Thoracic aorta (tissue), 2 donors: Measurements from ENCODE around the gene MTAP. TPM values are rescaled to one million over a fixed set of nuclear protein-coding genes. Genes with fewer than 3 reads are reported as not detected.

Experiments used
- ATAC-seq: fragments of 150-250 bp; one replicate; pipeline ENCODE4 v1.8.0; 2017; ENCODE audit warnings: low read depth; ENCODE audit not compliant: insufficient number of reproducible peaks, low FRiP score
- DNase-seq: peaks from one replicate; pipeline ENCODE4 v3.0.0-alpha.2; 2020; ENCODE audit warnings: low spot score
- H3K27ac ChIP-seq, 2 donors: fragments of 200-600 bp; sonication (generic); 1 replicate in 1 of 2; 2 replicates in 1 of 2; pipeline ENCODE4 v1.5.1; 2016; ENCODE audit warnings: mild to moderate bottlenecking in 2 of 2, moderate library complexity in 2 of 2
- H3K27me3 ChIP-seq: fragments of 200-600 bp; sonication (generic); replicated peaks from 2 replicates; pipeline ENCODE4 v1.6.0; 2016; ENCODE audit warnings: mild to moderate bottlenecking; ENCODE audit not compliant: insufficient read depth
- H3K36me3 ChIP-seq: fragments of 200-600 bp; sonication (generic); one replicate; pipeline ENCODE4 v1.5.1; 2016
- H3K4me1 ChIP-seq, 2 donors: fragments of 200-600 bp; sonication (generic); 1 replicate in 1 of 2; 2 replicates in 1 of 2; pipeline versions ENCODE4 v1.5.1 to v1.6.0; 2016; ENCODE audit warnings: low read depth in 2 of 2, mild to moderate bottlenecking in 1 of 2; ENCODE audit not compliant: control insufficient read depth in 1 of 2
- H3K4me3 ChIP-seq: fragments of 200-600 bp; sonication (generic); 2 replicates; pipeline ENCODE4 v1.5.1; 2016; ENCODE audit warnings: mild to moderate bottlenecking
- H3K9me3 ChIP-seq: fragments of 200-600 bp; sonication (generic); 2 replicates; pipeline ENCODE4 v1.5.1; 2016
- CTCF ChIP-seq: fragments of 200-600 bp; sonication (generic); IDR thresholded peaks from one replicate; pipeline ENCODE4 v1.5.1; 2019; ENCODE audit warnings: antibody characterized with exemption
- total RNA-seq, 2 donors: library from RNA; depleted of rRNA; stranded (reverse); fragments of >200 nt; gene quantifications; one replicate each; pipeline versions ENCODE4 v1.1.0 to v1.2.3, GENCODE V29; 2016

Gene MTAP
- total RNA-seq, 2 donors from 2014 or later = 16.9 to 26.2 TPM

GRCh38 chr9:21983561-21983935 is 181.1 kb downstream of the MTAP start:
- H3K4me1 ChIP-seq = no peaks in the 10 kb centered on the region
- no peaks in the 10 kb centered on the region for H3K9me3 ChIP-seq
- DNase-seq = no peak
- no peak overlapping the region for H3K27ac ChIP-seq
- peaks cover 6% of the 10 kb centered on the region for H3K27me3 ChIP-seq
- TF ChIP-seq CTCF = no peak
- no peak for ATAC-seq
- no peaks in the 10 kb centered on the region for H3K36me3 ChIP-seq
- H3K4me3 ChIP-seq = no peak overlapping the region

GRCh38 chr9:21984101-21984500 is 181.7 kb downstream of the MTAP start:
- ATAC-seq = no peak
- Histone ChIP-seq H3K36me3 (no peaks in the 10 kb centered on the region), H3K4me1 (no peaks in the 10 kb centered on the region), H3K9me3 (no peaks in the 10 kb centered on the region), H3K4me3 (no peak overlapping the region), H3K27me3 (peaks cover 7% of the 10 kb centered on the region), H3K27ac (no peak overlapping the region)
- no peak for DNase-seq
- TF ChIP-seq CTCF = no peak

- no peak overlapping the region for H3K27ac ChIP-seq
- peaks cover 17% of the 10 kb centered on the region for H3K27me3 ChIP-seq
- DNase-seq = no peak
- no peak for ATAC-seq
- H3K9me3 ChIP-seq = no peaks in the 10 kb centered on the region
- H3K36me3 ChIP-seq = no peaks in the 10 kb centered on the region
- no peak overlapping the region for H3K4me3 ChIP-seq
- no peak for TF ChIP-seq CTCF
- H3K4me1 ChIP-seq = no peaks in the 10 kb centered on the region
These were observed 183.7 kb downstream of the MTAP start for GRCh38 chr9:21985964-21986667.

Other genes with a start within 250 kb of the MTAP start
- 10 to 100 TPM in 1 of 2 donors, 1 to 10 TPM in 1; 4.1 to 10.3 TPM for gene CDKN2A, start 191.8 kb downstream of the MTAP start, total RNA-seq
- not detected for gene CDKN2B-AS1, start 192.2 kb downstream of the MTAP start, total RNA-seq
- 10 to 100 TPM in 1 of 2 donors, 1 to 10 TPM in 1; 2.6 to 10.0 TPM for gene CDKN2B, start 206.7 kb downstream of the MTAP start, total RNA-seq